Trophoblast cell (in vitro differentiated cells and primary cell): ENCODE measurements around the gene MEIOB.
"Not testable (repeated sequence)": the region's sequence is repeated elsewhere in the genome, so short reads cannot be mapped to it uniquely, and the experiment has no call there.

Experiments used
- DNase-seq, 2 donors: peaks; one replicate each; pipeline ENCODE4 v3.0.0-alpha.2; 2016
- H2AFZ ChIP-seq: 2 replicates; pipeline ENCODE4 v1.6.1; 2013; ENCODE audit warnings: low read length, moderate library complexity, mild to moderate bottlenecking; ENCODE audit not compliant: insufficient read depth, poor library complexity
- H2AK5ac ChIP-seq: 2 replicates; pipeline ENCODE4 v1.6.1; 2013; ENCODE audit warnings: mild to moderate bottlenecking, low read length
- H2BK120ac ChIP-seq: 2 replicates; pipeline ENCODE4 v1.6.1; 2013; ENCODE audit warnings: low read length, mild to moderate bottlenecking, moderate library complexity; ENCODE audit not compliant: insufficient read depth, poor library complexity
- H2BK12ac ChIP-seq: 2 replicates; pipeline ENCODE4 v1.6.1; 2013; ENCODE audit warnings: mild to moderate bottlenecking, low read length, moderate library complexity
- H2BK5ac ChIP-seq: 2 replicates; pipeline ENCODE4 v1.6.1; 2013; ENCODE audit warnings: low read length, low read depth, moderate library complexity, mild to moderate bottlenecking; ENCODE audit not compliant: poor library complexity
- H3K14ac ChIP-seq: 2 replicates; pipeline ENCODE4 v1.6.1; 2013; ENCODE audit warnings: mild to moderate bottlenecking, low read length
- H3K18ac ChIP-seq: 2 replicates; pipeline ENCODE4 v1.6.1; 2013; ENCODE audit warnings: mild to moderate bottlenecking, low read length
- H3K23ac ChIP-seq: 2 replicates; pipeline ENCODE4 v1.6.1; 2013; ENCODE audit warnings: low read length
- H3K27ac ChIP-seq: 2 replicates; pipeline ENCODE4 v1.5.1; 2013; ENCODE audit warnings: low read depth, mild to moderate bottlenecking, inconsistent platforms, low read length, moderate library complexity
- H3K27me3 ChIP-seq: 2 replicates; pipeline ENCODE4 v1.6.1; 2013; ENCODE audit warnings: inconsistent platforms, mild to moderate bottlenecking, low read length, moderate library complexity; ENCODE audit not compliant: insufficient read depth
- H3K36me3 ChIP-seq, 2 experiments: 1 replicate in 1 of 2; 2 replicates in 1 of 2; pipeline ENCODE4 v1.6.1; 2013; ENCODE audit warnings: low read length in 2 of 2, mild to moderate bottlenecking in 2 of 2, moderate library complexity in 1 of 2; ENCODE audit not compliant: insufficient read depth in 2 of 2, control insufficient read depth in 1 of 2
- H3K4ac ChIP-seq: 2 replicates; pipeline ENCODE4 v1.6.1; 2013; ENCODE audit warnings: low read depth, mild to moderate bottlenecking, low read length, moderate library complexity
- H3K4me1 ChIP-seq, 2 experiments: 1 replicate in 1 of 2; 2 replicates in 1 of 2; pipeline ENCODE4 v1.6.1; 2013; ENCODE audit warnings: low read length in 2 of 2, mild to moderate bottlenecking in 2 of 2, moderate library complexity in 1 of 2; ENCODE audit not compliant: insufficient read depth in 2 of 2, control insufficient read depth in 1 of 2
- H3K4me2 ChIP-seq: 2 replicates; pipeline ENCODE4 v1.6.1; 2013; ENCODE audit warnings: inconsistent platforms, mild to moderate bottlenecking, low read length, moderate library complexity
- H3K4me3 ChIP-seq: 2 replicates; pipeline ENCODE4 v1.5.1; 2013; ENCODE audit warnings: mild to moderate bottlenecking, low read depth, low read length, inconsistent platforms
- H3K79me1 ChIP-seq: one replicate; pipeline ENCODE4 v1.6.1; 2013; ENCODE audit warnings: low read length
- H3K79me2 ChIP-seq: 2 replicates; pipeline ENCODE4 v1.6.1; 2013; ENCODE audit warnings: low read length, mild to moderate bottlenecking; ENCODE audit not compliant: control insufficient read depth, insufficient read depth, poor library complexity
- H3K9ac ChIP-seq: 2 replicates; pipeline ENCODE4 v1.6.1; 2013; ENCODE audit warnings: mild to moderate bottlenecking, low read length
- H3K9me3 ChIP-seq: 2 replicates; pipeline ENCODE4 v1.6.1; 2013; ENCODE audit warnings: low read depth, mild to moderate bottlenecking, control low read depth, inconsistent platforms, low read length; ENCODE audit not compliant: insufficient read depth
- H4K12ac ChIP-seq: 2 replicates; pipeline ENCODE4 v1.6.1; 2013; ENCODE audit warnings: low read depth, mild to moderate bottlenecking, low read length, moderate library complexity
- H4K8ac ChIP-seq: 2 replicates; pipeline ENCODE4 v1.6.1; 2013; ENCODE audit warnings: low read depth, mild to moderate bottlenecking, low read length, moderate library complexity
- H4K91ac ChIP-seq: one replicate; pipeline ENCODE4 v1.6.1; 2013; ENCODE audit warnings: low read depth, mild to moderate bottlenecking, low read length, moderate library complexity
- WGBS: extraction: QIAGEN DNeasy Blood & Tissue Kit; methylation state at CpG from one replicate; pipeline ENCODE4 v1.1.7; 2013; ENCODE audit warnings: missing lambda C conversion rate; ENCODE audit not compliant: insufficient read length, insufficient coverage; ENCODE audit errors: extremely low coverage; 5-methylcytosine and 5-hydroxymethylcytosine counted together

Gene MEIOB

DNA sequence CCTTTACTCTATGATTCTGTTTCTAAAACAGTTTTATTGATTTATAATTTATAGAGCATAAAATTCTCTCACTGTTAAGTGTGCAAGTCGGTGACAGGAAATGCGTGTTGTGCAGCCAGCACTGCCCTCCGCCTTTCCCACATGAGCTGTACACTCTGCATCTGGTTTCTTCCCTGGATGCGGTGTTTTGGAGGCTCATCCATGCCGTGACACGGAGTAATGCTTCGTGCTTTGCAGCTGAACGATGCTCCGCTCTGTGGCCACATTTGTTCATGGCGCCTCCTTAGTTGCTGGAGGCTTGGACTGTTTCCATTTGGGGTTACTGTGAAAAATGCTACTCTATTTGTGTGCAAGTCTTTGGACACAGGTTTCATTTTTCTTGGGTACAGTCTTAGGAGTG, 71.3 kb downstream of the MEIOB start:
- Histone ChIP-seq H3K36me3 (peaks cover 0 to 5% of the 10 kb centered on the region in 2 experiments), H2AK5ac (no peak overlapping the region), H3K79me1 (no peaks in the 10 kb centered on the region), H2BK5ac (no peak overlapping the region), H3K9me3 (peaks cover 11% of the 10 kb centered on the region), H3K23ac (no peak overlapping the region), H4K12ac (no peak overlapping the region), H3K9ac (no peak overlapping the region), H3K18ac (no peak overlapping the region), H3K14ac (no peak overlapping the region), H3K27me3 (no peaks in the 10 kb centered on the region), H4K8ac (no peak overlapping the region), H2BK12ac (no peak overlapping the region), H3K4me3 (peak overlapping the region; percentile 44), H2BK120ac (no peak overlapping the region), H4K91ac (no peak overlapping the region), H2AFZ (no peak overlapping the region), H3K79me2 (no peaks in the 10 kb centered on the region), H3K4me2 (no peak overlapping the region), H3K4me1 (no peaks in the 10 kb centered on the region), H3K4ac (no peak overlapping the region), H3K27ac (no peak overlapping the region)
- DNase-seq = no peak
- no CpG with 5 or more reads among the region's 10 CpGs for WGBS

DNA sequence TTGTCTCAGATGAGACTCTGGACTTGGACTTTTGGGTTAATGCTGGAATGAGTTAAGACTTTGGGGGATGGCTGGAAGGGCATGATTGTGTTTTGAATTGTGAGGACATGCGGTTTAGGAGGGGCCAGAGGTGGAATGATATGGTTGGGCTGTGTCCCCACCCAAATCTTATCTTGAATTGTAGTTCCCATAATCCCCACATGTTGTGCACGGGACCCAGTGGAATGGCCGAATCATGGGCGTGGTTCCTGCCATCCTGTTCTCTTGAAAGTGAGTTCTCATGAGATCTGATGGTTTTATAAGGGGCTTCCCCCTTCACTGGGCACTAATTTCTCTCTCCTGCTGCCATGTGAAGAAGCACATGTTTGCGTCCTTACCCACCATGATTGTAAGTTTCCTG, 72.7 kb downstream of the MEIOB start:
- H2AK5ac ChIP-seq, H2BK12ac ChIP-seq, H3K23ac ChIP-seq, H3K9ac ChIP-seq, H3K14ac ChIP-seq, H3K36me3 ChIP-seq, H2BK120ac ChIP-seq, H3K27ac ChIP-seq, DNase-seq, H3K4ac ChIP-seq, H4K12ac ChIP-seq, H4K8ac ChIP-seq, H3K79me1 ChIP-seq, H3K27me3 ChIP-seq, H4K91ac ChIP-seq, H3K79me2 ChIP-seq, H3K4me1 ChIP-seq, H3K4me3 ChIP-seq, H3K18ac ChIP-seq, H2BK5ac ChIP-seq, H3K4me2 ChIP-seq, H2AFZ ChIP-seq: not testable (repeated sequence)
- peaks cover 11% of the 10 kb centered on the region for H3K9me3 ChIP-seq
- WGBS = no CpG with 5 or more reads among the region's 5 CpGs

DNA sequence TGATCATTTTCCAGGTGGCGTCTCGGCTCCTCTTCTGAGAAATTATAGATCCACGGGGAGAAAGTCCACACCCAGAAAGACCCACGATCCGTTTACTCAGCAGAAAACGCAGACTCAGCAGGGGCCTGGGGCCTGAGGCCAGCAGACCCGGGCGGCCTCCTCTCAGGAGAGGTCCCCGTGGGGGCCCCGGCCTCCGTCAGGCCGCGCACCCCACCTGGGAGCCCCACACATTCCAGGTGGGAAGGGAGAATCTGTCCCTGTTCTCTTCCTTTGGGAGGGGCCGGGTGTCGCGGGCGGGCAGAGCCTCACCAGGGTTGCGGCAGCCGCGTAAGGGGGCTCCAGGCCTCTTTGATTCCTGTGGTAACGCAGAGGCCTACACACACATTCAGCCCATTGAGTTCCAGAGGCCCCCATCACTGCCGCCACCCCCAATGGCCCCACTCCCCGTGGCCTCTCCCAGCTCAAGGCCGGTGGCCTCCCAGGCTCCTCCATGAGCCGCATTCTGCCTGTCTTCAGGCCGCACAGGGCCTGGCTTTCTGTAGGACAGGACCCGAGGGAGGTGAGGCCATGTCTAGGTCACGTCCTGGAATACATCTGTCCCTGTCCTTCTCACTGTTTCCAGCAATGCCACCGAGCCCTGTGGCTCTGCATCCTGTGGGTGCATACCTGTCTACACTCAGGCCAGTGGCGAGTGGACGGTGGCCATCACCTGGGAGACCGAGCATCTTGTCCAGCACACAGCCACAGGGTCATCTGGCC, 76.9 kb downstream of the MEIOB start:
- Histone ChIP-seq H3K79me1 (no peaks in the 10 kb centered on the region), H3K4ac (no peak overlapping the region), H3K18ac (no peak overlapping the region), H3K27ac (no peak overlapping the region), H2AK5ac (no peak overlapping the region), H3K36me3 (peaks cover 18 to 23% of the 10 kb centered on the region in 2 experiments), H3K9me3 (peaks cover 9% of the 10 kb centered on the region), H3K79me2 (no peaks in the 10 kb centered on the region), H4K91ac (no peak overlapping the region), H4K12ac (no peak overlapping the region), H3K4me1 (no peaks in the 10 kb centered on the region), H2BK5ac (no peak overlapping the region), H3K4me3 (no peak overlapping the region), H3K4me2 (no peak overlapping the region), H3K23ac (no peak overlapping the region), H3K27me3 (no peaks in the 10 kb centered on the region), H2BK120ac (no peak overlapping the region), H2BK12ac (no peak overlapping the region), H3K9ac (no peak overlapping the region), H2AFZ (no peak overlapping the region), H3K14ac (no peak overlapping the region), H4K8ac (no peak overlapping the region)
- WGBS = no CpG with 5 or more reads among the region's 32 CpGs
- DNase-seq = no peak

DNA sequence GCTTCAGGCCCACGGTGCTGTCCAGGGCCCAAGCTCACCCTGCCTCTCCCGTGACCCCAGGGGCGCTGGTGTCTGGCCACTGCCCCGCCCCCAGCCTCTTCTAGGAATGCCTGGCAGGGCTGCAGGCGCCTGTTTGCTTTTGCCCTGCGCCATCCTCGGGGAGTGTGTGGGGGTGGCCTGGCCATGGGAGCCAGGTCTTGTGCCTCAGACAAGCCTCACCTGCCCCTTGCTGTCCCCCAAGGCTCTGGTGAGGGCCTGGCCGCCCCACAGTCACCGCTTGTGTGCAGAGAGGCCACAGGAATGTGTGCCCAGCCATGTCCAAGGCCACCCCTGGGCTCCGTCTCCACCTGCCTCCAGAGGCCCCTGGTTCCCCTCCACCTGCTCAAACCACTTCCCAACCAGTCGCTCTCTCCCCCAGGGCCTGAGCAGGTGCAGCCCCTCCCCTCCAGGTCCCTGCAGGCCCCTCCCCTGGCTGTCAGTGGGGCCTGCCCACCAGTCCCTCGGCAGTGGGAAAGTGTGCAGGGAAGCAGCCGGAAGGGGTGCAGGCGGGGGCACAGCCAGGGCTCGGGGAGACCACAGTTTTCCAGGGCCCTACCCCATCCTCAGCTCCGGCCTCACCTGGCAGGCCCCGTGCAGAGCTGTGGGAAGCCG, 77.6 kb downstream of the MEIOB start:
- Histone ChIP-seq H4K91ac (no peak overlapping the region), H3K27ac (no peak overlapping the region), H3K9me3 (peaks cover 7% of the 10 kb centered on the region), H2AK5ac (no peak overlapping the region), H3K36me3 (peaks cover 23 to 27% of the 10 kb centered on the region in 2 experiments), H3K4ac (no peak overlapping the region), H3K27me3 (no peaks in the 10 kb centered on the region), H3K9ac (no peak overlapping the region), H3K14ac (no peak overlapping the region), H2BK12ac (no peak overlapping the region), H3K4me1 (no peaks in the 10 kb centered on the region), H3K4me2 (no peak overlapping the region), H3K23ac (no peak overlapping the region), H3K18ac (no peak overlapping the region), H3K79me1 (no peaks in the 10 kb centered on the region), H2AFZ (no peak overlapping the region), H3K79me2 (no peaks in the 10 kb centered on the region), H2BK120ac (no peak overlapping the region), H2BK5ac (no peak overlapping the region), H4K8ac (no peak overlapping the region), H4K12ac (no peak overlapping the region), H3K4me3 (no peak overlapping the region)
- no CpG with 5 or more reads among the region's 18 CpGs for WGBS
- DNase-seq = no peak
